GM21447 (cell line): ENCODE data around the gene CTTN.
"Not testable (repeated sequence)": the region's sequence is repeated elsewhere in the genome, so short reads cannot be mapped to it uniquely, and the experiment has no call there.

ENCODE experiments used
- ATAC-seq: cut with Tn5 transposase; IDR thresholded peaks from one replicate; pipeline ENCODE4 v1.9.1; 2021; ENCODE audit not compliant: unreplicated experiment

Gene CTTN

DNA sequence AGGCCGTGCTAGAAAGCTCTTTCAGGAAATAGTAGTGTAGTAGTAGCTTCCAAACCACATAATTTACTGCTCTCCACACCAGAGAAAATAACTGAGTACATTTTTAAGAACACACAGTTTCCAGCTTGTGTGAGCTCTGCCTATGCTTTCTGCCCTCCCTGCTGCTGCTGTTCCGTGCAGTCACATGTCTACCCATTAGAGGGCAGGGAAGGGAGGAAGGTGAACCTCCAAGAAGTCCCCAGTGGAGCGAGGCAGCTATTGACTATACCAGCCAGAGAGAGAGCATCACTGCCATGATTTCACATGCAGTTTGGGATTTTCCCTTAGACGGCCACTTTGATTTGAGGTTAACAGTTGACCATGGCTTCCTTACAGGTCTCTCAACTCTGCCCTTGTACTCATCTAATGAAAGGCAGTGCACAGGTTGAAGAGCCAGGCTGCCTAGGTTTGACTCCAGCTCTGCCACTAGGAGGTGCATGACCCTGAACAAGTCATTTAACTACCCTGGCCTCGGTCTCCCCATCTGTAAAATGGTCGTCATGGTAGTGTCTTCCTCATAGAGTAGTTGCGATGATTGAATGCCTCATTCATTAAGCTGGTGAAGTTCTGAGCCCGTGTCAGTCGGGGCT, 19.7 kb upstream of the CTTN start:
- ATAC-seq: no peak

DNA sequence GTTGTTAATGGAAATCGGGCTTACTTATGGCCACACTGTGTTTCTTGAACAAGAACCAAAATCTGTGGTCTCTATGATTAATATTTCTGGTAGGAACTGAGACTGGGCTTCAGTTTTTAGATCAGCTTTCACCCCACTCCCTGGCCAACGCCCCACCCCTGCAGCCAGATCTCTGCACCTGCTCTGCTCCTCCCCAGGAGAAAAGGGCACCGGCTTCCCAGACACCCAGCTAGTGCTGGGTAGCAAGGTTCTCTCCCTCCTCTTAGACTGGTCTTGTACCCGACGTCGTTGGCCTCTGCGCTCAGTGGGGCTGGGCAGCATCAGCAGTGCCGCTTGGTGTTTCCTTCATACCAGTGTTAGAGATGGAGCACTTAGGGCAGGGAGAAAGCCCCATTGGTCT, 17.0 kb upstream of the CTTN start:
- no peak for ATAC-seq

DNA sequence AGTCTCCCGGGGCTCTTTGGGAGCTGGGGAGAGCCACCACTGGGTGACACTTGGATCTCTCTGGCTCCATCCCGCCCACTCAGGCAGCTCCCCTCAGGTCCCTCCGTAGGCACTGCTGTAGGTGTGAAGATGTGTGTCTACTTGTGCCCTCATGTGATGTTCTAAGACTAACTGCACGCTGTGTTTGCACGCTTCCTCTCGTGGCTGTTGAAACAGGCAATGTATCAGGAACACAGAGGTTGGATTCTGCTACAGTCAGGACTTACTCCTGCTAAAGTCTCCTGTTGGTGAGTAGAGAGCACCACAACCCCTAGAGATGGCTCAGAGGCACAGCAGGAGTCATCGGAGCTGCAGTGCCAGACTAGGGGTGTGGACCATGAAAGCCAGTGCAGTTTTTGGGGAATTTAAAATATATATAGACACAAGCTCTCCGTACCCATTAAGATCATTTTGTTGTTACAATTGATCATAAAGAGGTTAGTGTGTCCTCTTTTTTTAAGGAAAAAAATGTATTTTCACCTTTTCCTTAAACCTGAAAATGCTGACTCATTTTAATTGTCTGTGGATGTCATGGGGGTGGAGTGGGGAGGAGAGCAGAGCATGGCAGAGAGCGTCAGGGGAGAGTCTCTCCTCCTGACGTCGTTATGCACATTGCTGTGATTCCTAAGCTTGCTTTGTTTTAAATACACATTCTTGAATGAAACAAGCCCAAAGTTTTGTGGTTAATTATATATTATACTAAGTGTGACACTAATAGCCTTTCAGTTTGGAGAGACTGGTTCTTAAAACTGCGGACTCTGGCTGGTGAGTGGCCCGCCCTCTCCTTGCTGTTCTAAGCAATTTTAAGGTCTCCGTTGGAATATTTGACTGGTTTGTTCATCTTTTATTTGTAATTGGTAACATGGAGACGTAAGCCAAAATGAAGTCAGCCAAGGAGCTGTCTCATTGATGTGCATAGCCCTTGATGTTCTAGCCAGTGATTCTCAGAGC, 16.2 kb upstream of the CTTN start:
- no peak for ATAC-seq

DNA sequence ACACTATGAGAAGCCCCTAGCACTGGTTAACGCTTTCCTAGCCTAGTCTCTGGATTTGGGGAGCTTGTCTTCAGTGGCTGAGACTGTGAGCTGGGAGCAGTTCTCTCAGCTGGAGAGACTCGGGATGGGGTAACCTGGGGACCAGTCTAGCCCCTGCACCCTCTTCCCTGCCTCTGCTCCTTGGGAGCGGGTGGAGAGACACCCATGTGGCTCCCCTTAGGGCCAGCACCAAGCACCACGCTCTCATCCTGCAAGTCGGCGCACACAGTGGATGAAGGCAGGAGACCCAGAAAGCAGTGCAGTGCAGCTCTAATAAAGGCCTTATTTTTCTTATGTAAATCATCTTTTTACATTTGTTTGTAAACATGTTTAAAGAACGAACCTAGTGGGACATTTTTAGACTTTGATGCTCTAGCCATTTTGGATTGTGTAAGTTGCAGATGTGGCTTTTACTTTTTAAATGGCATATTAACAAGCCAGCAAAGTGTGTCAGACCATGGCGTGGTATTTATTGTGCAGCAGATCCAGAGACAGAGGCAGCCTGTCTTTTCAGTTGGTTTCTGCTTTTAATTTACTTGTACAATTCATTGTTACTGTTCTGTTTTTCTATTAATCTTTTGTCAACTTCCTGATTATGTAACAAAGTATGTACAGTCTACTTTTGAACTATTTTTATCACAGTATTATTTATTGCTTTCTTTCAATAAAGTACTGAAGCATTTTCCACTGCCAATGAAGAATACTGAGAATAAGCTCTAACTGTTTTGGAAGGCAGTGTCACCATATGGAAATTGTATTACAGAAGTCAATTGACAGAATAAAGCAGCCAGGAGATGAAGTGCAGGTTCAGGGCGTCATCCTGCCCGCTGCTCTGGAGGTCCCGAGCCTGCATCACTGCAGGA, 14.4 kb upstream of the CTTN start:
- no peak for ATAC-seq

DNA sequence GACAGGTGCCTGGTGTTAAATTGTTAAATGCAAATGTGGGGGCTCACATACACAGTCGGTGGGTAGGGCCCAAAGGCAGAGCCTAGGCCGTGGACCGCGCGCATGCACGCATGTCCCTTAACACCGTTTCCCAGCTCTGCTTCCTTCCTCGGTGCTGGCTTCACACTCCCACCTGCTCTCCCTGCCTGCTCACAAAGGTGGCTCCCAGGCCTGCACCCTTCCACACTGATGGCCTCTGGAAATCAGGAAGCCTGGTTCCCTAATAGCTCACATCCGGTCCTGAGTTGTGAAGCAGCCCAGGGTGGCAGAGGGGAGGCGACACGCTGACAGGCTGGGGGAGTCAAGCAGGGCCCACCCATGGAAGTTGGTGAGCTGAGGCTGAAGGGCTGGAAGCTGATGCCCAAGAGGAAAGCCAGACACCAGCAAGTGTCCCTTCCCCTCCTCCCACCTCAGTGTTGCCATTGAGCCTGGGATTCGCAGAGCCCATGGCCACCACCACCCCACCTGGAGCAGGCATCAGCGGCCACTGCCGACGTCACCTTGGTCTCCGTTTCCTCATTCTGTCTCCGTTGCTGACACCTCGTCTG, 13.7 kb upstream of the CTTN start:
- no peak for ATAC-seq

DNA sequence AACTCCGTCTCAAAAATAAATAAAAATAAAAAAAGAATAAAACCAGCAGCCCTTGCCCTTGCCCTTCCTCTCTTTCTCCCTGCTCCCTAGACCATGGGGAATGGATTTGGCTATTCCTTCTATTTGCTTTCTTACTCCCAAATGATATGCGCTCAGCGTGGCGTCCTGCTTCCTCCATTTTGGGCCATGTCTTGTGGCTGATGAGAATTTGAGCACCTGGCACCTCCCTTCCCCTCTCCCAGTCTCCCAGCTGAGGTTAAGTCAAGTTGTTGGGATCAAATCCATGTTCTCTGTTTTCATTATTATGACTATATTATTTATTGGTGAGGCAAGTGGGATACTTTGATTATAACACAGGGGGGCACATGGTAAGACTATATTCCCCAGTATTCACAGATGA, 10.8 kb upstream of the CTTN start:
- no peak for ATAC-seq

DNA sequence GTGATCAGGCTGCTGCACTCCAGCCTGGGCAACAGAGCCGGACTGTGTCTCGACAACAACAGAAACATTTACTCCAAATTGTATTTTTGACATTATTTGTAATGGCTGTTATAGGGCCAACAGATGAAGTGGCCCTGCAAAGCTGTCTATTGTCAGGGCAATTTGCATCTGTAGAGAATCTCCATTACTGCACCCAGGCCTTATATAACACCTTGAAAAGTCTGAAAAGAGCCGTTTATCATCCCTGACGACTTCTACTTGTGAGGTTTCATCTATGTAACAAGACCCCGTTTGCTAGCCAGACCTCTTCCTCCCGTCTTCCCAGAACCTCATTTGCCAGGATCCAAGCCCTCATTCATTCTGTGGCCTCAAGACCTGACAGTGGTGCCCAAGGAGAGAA, 9.1 kb upstream of the CTTN start:
- ATAC-seq: no peak

DNA sequence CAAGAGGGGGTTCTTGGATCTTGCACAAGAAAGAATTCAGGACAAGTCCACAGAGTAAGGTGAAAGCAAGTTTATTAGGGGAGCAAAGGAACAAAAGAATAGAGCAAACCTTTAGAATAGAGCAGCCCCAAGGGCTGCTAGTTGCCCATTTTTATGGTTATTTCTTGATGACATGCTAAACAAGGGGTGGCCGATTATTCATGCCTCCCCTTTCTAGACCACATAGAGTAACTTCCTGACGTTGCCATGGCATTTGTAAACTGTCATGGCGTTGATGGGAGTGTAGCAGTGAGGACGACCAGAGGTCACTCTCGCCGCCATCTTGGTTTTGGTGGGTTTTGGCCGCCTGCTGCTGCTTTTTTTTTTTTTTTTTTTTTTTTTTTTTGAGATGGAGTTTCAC, 7.4 kb upstream of the CTTN start:
- ATAC-seq: not testable (repeated sequence)

DNA sequence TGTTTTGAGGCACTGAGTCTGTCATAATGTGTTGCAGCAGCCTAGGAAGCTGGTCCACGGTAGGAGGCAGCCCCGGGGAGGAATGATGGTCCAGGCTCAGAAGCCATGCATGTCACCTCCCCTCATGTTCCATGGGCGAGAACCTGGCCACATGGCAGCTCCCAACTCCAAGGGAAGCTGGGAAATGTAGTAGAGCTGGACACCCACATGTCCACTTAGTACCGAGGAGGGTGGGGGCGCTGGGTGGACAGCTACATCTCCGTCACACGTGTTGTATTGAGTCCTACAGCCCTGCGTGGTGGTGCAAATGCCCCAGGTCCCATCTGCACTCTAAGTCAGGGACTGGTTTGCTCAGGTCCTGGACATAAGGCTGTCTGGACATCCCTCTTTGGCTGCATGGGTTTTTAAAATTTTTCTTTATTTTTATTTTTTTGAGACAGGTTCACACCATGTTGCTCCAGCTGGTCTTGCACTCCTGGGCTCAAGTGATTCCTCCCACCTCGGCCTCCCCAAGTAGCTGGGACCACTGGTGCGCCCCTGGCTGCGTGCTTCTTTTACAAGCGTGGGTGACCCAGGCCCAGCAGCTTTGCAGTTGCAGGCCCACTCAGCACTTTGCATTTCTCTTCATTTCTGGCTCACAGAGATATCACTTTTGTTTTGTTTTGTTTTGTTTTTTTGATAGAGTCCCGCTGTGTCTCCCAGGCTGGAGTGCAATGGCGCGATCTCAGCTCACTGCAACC, 3.9 kb upstream of the CTTN start:
- ATAC-seq: no peak

DNA sequence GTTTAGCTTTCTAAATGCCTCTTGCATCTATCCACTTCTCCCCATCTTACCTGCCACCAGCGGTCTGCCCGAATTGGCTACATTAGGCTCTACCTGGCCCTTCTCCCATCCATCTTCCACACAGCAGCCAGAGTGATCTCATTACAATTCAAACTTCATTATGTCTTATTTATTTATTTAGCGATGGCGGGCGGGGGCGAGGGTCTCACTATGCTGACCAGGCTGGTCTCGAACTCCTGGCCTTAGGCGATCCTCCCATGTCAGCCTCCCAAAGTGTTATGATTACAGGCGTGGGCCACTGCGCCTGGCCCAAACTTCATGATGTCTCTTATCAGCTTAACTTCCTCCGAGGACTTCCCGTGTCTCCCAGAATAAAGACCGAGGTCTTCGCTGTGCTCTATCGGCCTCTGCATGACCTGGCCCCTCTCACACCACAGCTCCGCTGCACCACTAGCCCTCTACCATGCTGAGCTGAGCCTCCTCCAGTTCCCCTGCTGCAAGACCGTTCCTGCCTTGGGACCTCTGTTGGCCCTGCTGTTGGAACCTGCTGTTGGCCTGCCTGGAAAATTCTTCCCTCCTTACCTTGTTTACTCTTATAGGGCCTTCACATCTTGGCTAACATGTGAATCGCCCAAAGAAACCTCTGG, 870 bp upstream of the CTTN start:
- ATAC-seq: no peak

DNA sequence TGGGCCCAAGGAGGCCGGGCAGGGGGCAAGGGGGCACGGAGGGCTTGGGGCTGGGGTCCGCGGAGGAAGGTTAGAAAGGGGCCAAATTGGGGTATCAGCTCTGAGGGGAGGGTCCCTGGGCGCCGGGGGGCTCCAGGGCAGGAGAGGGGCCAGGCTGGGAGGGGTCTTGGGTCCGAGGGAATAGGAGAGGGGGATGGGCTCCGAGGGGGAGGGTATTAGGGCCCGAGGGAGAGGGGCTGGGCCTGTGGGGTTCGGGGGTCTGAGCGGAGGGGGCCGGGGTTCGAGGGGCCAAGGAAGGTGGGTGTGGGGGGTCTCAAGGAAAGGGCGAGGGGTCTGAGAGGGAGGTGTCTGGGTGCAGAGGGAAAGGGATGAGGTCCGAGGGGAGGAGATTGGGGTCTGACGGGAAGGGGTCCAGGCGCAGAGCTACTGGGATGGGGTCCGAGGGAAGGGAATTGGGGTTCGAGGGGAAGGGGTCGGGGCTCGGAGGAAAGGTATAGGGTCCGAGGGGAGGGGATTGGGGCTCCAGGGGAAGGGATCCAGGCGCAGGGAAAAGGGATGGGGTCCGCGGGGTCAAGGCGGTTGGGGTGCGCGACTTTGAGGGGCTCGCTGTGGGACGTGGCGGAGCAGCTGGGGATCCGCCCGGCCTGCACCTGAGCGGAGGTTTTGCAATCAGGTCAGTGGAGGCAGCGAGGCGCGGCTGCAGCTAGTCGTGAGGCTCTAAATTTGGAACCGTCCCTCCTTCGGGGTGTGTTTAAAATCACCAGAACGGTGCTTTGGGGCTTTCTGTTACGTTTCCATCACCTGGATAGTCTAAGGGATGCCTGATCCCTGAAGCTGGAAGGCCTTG, 728 bp downstream of the CTTN start:
- no peak for ATAC-seq

DNA sequence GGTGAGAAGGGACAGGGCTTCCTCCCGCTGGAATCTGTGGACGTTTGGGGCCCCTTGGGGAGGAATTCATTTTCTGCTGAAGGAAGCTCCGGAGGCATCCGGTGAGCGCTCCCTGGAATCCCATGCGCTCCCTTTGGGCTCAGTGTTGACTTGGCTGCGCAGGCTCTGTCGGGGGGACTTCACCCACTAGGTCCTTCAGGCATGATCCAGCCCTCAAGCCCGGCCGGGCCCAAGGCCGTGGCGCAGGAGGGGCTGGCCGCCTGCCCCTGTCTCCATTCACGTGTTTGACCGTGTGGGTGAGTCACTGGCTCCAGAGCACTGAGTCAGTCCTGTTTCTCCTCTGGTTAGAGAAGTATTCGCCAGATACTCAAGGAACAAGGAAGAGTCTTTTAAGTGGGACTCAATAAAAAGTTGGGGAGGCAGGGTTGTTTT, 1.4 kb downstream of the CTTN start:
- ATAC-seq: no peak

DNA sequence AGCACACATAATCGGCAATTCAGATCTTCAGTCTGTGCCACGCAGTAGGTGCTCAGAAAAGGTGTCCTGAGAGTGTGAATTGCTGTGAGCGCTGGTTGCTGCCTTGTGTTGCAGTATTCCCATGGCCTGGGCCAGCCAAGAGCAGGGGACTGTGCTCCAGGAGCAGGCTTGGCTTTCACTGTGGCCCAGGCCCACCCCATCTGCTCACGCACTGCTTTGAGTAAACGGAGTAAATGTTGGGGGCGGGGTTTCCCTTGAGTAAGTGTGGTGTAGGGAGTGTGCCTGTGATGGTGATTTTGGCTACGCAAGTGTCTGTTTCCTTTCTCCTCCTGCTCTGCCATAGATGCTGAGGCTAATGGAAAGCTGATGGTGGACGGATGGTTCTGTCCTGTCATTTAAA, 2.3 kb downstream of the CTTN start:
- ATAC-seq: no peak

DNA sequence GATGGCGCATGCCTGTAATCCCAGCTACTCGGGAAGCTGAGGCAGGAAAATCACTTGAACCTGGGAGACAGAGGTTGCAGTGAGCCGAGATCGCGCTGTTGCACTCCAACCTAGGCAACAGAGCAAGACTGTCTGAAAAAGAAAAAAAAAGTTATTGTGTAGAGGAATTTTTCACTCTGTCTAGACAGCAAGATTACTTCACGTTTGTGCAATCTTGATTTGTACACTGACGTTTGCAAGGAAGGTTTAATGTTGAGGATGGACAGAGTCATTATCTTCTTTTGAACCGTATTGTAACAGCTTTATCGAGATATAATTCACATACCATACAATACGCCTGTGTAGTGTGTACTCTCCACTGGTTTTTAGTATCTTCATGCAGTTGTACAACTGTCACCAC, 3.7 kb downstream of the CTTN start:
- ATAC-seq: no peak

DNA sequence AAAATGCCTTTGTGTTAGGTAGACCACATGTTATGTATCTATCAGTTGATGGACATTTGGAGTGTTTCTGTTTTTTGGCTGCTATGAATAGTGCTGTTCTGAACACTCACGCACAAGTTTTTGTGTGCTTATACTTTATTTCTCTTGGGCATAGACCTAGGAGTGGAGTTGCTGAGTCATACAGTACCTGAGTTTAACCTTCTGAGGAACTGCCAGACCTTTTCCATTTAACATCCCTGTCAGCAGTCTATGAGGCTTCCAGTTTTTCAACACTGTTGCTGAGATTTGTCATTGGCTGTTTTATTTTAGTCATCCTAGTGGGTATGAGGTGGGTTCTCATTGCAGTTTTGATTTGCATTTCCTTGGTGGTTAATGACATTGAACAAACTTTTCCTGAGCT, 4.4 kb downstream of the CTTN start:
- no peak for ATAC-seq

DNA sequence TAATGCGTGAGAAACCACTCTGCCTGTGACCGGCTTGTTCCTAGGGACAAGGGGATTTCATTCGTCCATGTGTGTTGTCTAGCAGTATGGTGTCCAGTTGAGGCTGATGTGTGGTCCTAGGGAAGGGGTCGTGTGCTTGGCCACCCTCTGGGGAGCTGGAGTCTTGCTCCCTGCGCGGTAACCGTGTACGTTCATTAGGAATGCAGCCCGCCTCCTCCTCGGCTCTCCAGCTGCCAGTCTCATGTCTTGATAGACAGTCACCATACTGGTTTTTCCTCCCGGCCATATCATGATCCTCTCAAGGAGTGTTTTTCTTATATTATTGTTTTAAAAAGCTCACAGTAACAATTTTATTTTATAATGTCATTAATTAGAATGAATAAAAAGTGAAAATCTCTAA, 5.9 kb downstream of the CTTN start:
- ATAC-seq: no peak

DNA sequence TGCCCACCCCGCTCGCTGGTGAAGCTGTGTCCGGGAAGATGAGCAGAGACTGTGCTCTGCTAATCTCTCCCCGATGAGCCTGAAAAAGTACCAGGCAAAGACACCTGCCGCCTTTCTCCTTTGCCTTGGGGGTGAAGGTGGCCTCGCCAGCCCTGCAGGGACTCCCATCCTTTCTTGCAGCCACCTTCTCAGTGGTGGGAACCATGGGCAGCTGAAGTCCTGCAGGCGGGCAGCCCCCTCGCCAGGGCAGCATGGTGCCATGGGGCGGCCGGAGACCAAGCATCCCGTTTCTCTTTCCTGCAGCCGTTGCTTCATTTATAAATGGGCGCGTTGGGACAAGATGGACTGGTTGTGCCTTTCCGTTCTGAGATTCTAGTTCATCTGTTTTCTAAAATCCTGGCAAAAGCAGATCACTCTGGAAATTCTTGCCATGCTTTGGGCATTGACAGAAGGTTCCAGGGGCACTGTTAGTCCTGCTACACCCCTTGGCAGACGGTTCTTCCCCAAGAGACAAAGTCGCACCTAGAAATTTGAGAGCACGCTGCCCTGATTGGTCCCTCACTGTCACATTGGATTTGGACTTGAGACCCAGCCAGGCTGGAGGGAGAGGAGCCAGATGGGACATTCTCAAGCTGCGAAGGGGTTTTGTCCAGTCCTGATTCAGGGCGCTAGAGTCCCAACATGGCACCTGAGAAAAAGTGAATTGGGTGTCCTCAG, 7.5 kb downstream of the CTTN start:
- no peak for ATAC-seq

DNA sequence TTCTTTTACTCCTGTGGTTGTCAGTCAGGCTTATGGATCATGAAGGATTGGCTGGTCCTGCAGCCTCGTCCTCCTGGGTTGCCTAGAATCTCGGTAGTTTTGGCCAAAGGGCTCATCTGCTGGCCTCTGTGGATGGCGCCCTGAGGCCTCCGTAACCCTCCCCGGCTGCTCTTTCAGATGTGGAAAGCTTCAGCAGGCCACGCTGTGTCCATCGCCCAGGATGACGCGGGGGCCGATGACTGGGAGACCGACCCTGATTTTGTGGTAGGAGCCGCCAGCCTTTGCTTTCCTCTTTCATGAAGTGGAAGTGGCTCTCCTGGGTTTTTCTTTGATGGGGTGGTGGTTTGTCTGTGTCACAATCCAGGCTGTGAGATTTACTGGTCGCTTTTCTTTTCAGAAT, 8.8 kb downstream of the CTTN start:
- no peak for ATAC-seq
